Measurements from ENCODE around the gene PCMT1. TPM values are rescaled to one million over a fixed set of nuclear protein-coding genes. Genes with fewer than 3 reads are reported as not detected.

The PCMT1 gene
- total RNA-seq, 3 donors from 2014 or later (not counting 1 experiment from before 2014, with no cell fraction given) = 31.7 to 53.6 (median 41.5) TPM

GRCh38 chr6:149754548-149754947 is 5.0 kb downstream of the PCMT1 start:
- H3K9me3 Mint-ChIP-seq = no peaks in the 10 kb centered on the region
- H3K27me3 Mint-ChIP-seq (ENCODE audit: low read depth in 2 of 2) = no peaks in the 10 kb centered on the region
- peaks cover 13 to 18% of the 10 kb centered on the region in 2 donors for H3K4me1 Mint-ChIP-seq
- intact Hi-C loops (cut with micrococcal nuclease) = no loop called here
- Histone ChIP-seq H3K9me3 (ENCODE audit: control insufficient read depth, insufficient read depth, low read length) (no peaks in the 10 kb centered on the region), H3K4me1 (ENCODE audit: control insufficient read depth, insufficient read depth, low read length) (peaks cover 14% of the 10 kb centered on the region), H3K27me3 (ENCODE audit: control insufficient read depth, insufficient read depth, low read length) (no peaks in the 10 kb centered on the region), H3K4me3 (ENCODE audit: low read length) (no peak overlapping the region), H3K27ac (ENCODE audit: low read length) (no peak overlapping the region), H3K36me3 (ENCODE audit: control insufficient read depth, insufficient read depth, low read length) (no peaks in the 10 kb centered on the region)
- TF ChIP-seq CTCF (IDR thresholded peaks at IDR 0.05) = no peak
- ATAC-seq (no peak), DNase-seq (no peak)
- H3K4me3 Mint-ChIP-seq = no peak overlapping the region
- no peak overlapping the region for H3K27ac Mint-ChIP-seq
- WGBS (ENCODE audit: insufficient coverage) = 92% methylated on average over 4 of the region's 4 CpGs
- no peaks in the 10 kb centered on the region for H3K36me3 Mint-ChIP-seq

- Mint-ChIP-seq H3K36me3 (no peaks in the 10 kb centered on the region), H3K27ac (peak overlapping the region; percentile 4 to 60), H3K4me1 (peaks cover 10 to 18% of the 10 kb centered on the region in 2 donors), H3K9me3 (no peaks in the 10 kb centered on the region), H3K4me3 (no peak overlapping the region), H3K27me3 (ENCODE audit: low read depth in 2 of 2) (no peaks in the 10 kb centered on the region)
- Histone ChIP-seq H3K9me3 (ENCODE audit: control insufficient read depth, insufficient read depth, low read length) (no peaks in the 10 kb centered on the region), H3K4me1 (ENCODE audit: control insufficient read depth, insufficient read depth, low read length) (peaks cover 6% of the 10 kb centered on the region), H3K36me3 (ENCODE audit: control insufficient read depth, insufficient read depth, low read length) (peaks cover 7% of the 10 kb centered on the region), H3K4me3 (ENCODE audit: low read length) (no peak overlapping the region), H3K27me3 (ENCODE audit: control insufficient read depth, insufficient read depth, low read length) (no peaks in the 10 kb centered on the region), H3K27ac (ENCODE audit: low read length) (no peak overlapping the region)
- no peak for DNase-seq
- no peak for TF ChIP-seq CTCF (IDR thresholded peaks at IDR 0.05)
- intact Hi-C loops (cut with micrococcal nuclease) = no loop called here
- 87% methylated on average over 8 of the region's 9 CpGs for WGBS (ENCODE audit: insufficient coverage)
- no peak for ATAC-seq
Measured at GRCh38 chr6:149755300-149756260, 6.0 kb downstream of the PCMT1 start.

- Histone ChIP-seq H3K36me3 (ENCODE audit: control insufficient read depth, insufficient read depth, low read length) (peaks cover 7% of the 10 kb centered on the region), H3K27ac (ENCODE audit: low read length) (no peak overlapping the region), H3K4me3 (ENCODE audit: low read length) (no peak overlapping the region), H3K4me1 (ENCODE audit: control insufficient read depth, insufficient read depth, low read length) (no peaks in the 10 kb centered on the region), H3K9me3 (ENCODE audit: control insufficient read depth, insufficient read depth, low read length) (no peaks in the 10 kb centered on the region), H3K27me3 (ENCODE audit: control insufficient read depth, insufficient read depth, low read length) (no peaks in the 10 kb centered on the region)
- no peaks in the 10 kb centered on the region for H3K27me3 Mint-ChIP-seq (ENCODE audit: low read depth in 2 of 2)
- intact Hi-C loops (cut with micrococcal nuclease) = no loop called here
- ATAC-seq (no peak), DNase-seq (no peak)
- no peak overlapping the region for H3K27ac Mint-ChIP-seq
- peaks cover 6 to 16% of the 10 kb centered on the region in 2 donors for H3K4me1 Mint-ChIP-seq
- WGBS (ENCODE audit: insufficient coverage) = 83% methylated on average over 1 of the region's 7 CpGs
- H3K4me3 Mint-ChIP-seq = no peak overlapping the region
- no peaks in the 10 kb centered on the region for H3K9me3 Mint-ChIP-seq
- H3K36me3 Mint-ChIP-seq = no peaks in the 10 kb centered on the region
- no peak for TF ChIP-seq CTCF (IDR thresholded peaks at IDR 0.05)
Measured at GRCh38 chr6:149756261-149756636, 6.7 kb downstream of the PCMT1 start.

All from natural killer cell (primary cell).